Measurements from ENCODE around the gene ADM. TPM values are rescaled to one million over a fixed set of nuclear protein-coding genes. Genes with fewer than 3 reads are reported as not detected.

The ADM gene
- total and polyA plus RNA-seq, 2 experiments from 2014 or later, result 75.8 to 95.9 TPM

DNA sequence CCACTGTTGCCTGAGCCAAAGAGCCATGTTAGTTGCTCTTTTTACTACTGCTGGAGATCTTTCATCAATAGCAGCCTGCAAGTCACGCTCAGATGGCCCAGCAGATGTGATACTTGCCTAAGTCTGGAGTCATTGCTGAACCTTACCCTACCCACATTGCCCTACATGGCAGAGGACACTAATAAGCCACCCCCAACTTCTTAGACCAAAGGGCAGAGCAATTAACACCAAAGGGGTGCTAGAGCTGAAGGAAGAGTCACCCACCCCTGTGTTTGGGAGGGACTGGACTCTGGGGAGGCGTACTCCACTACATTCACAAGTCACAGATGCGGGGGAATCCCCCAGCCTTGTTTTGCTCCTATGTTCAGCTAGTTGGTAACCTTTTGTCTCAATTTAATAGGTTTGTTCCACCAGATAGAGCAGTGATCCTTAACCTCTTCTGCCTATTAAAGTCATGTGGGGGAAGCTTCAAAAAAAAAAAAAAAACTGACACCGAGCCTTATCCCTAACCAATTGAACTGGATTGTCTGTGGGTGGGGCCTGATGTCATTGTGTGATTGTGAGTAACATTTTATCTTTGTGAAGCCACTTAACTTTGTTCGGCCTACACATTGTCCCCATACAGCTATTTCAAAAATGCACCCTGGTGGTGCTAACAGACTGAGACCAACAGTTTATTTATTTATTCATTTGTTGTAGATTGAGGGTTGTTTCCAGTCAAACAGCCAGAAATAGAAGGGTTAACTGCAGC is 13.1 kb downstream of the ADM start:
- Histone ChIP-seq H3K4me2 (no peak overlapping the region), H3K9me2 (ENCODE audit: insufficient read depth) (no peaks in the 10 kb centered on the region), H3K4me3 (no peak overlapping the region), H3K36me3 (ENCODE audit: insufficient read depth) (no peaks in the 10 kb centered on the region), H3K4me1 (ENCODE audit: insufficient read depth) (peaks cover 26% of the 10 kb centered on the region), H2AFZ (peak overlapping the region; percentile 72), H3K27ac (ENCODE audit: low read depth) (no peak overlapping the region), H3F3A (replicated peaks; ENCODE audit: low read depth) (no peaks in the 10 kb centered on the region), H4K20me1 (replicated peaks; ENCODE audit: insufficient read depth) (no peaks in the 10 kb centered on the region), H3K27me3 (ENCODE audit: insufficient read depth) (no peaks in the 10 kb centered on the region), H3K79me2 (replicated peaks; ENCODE audit: insufficient read depth) (no peaks in the 10 kb centered on the region)
- H3K4me1 Mint-ChIP-seq, result peaks cover 40% of the 10 kb centered on the region
- H3K4me3 Mint-ChIP-seq, result no peak overlapping the region
- peaks cover 7% of the 10 kb centered on the region for H3K27me3 Mint-ChIP-seq (ENCODE audit: insufficient read depth, low read depth, poor library complexity)
- H3K9me3 Mint-ChIP-seq, result no peaks in the 10 kb centered on the region
- ATAC-seq, result no peak
- H3K27ac Mint-ChIP-seq, result no peak overlapping the region
- no peak for TF ChIP-seq REST (IDR thresholded peaks at IDR 0.05; ENCODE audit: unreplicated experiment)
- TF ChIP-seq ZNF114 (CRISPR knock-in tag; IDR thresholded peaks at IDR 0.05), result no peak
- no peak for TF ChIP-seq ETS1 (IDR thresholded peaks at IDR 0.05)
- H3K36me3 Mint-ChIP-seq (ENCODE audit: low read depth), result no peaks in the 10 kb centered on the region
- no peak for DNase-seq (ENCODE audit: low spot score)

DNA sequence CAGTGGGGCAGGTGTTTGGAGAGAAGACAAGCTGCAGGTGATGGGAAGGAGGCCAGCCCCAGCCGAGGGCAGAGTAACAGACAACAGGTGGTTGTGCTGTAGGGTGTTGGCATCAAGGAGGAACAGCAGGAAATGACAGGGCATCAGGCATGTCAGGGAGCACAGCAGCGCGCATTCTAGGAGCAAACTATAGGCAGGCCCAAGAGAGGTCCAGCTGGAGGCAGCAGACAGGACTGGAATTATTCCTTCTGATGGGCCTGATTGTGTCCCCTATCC is 13.6 kb downstream of the ADM start:
- H3K27me3 ChIP-seq (ENCODE audit: insufficient read depth), result no peaks in the 10 kb centered on the region
- Mint-ChIP-seq H3K4me3 (no peak overlapping the region), H3K27me3 (ENCODE audit: insufficient read depth, low read depth, poor library complexity) (peaks cover 7% of the 10 kb centered on the region), H3K27ac (no peak overlapping the region), H3K36me3 (ENCODE audit: low read depth) (no peaks in the 10 kb centered on the region), H3K4me1 (peaks cover 45% of the 10 kb centered on the region), H3K9me3 (no peaks in the 10 kb centered on the region)
- H3K4me1 ChIP-seq (ENCODE audit: insufficient read depth), result peaks cover 28% of the 10 kb centered on the region
- H3K36me3 ChIP-seq (ENCODE audit: insufficient read depth), result no peaks in the 10 kb centered on the region
- H4K20me1 ChIP-seq (replicated peaks; ENCODE audit: insufficient read depth), result no peaks in the 10 kb centered on the region
- no peak overlapping the region for H3K4me2 ChIP-seq
- DNase-seq (ENCODE audit: low spot score) (peak; percentile 14), ATAC-seq (no peak)
- H3K79me2 ChIP-seq (replicated peaks; ENCODE audit: insufficient read depth), result no peaks in the 10 kb centered on the region
- H3K9me2 ChIP-seq (ENCODE audit: insufficient read depth), result no peaks in the 10 kb centered on the region
- no peak overlapping the region for H2AFZ ChIP-seq
- H3K27ac ChIP-seq (ENCODE audit: low read depth), result no peak overlapping the region
- TF ChIP-seq CREB1 (CRISPR knock-in tag; IDR thresholded peaks at IDR 0.05; ENCODE audit: low read depth), result no peak
- TF ChIP-seq ETS1 (IDR thresholded peaks at IDR 0.05), result no peak
- no peak overlapping the region for H3K4me3 ChIP-seq
- H3F3A ChIP-seq (replicated peaks; ENCODE audit: low read depth), result no peaks in the 10 kb centered on the region
